Hepatocyte (in vitro differentiated cells): ENCODE measurements around the gene CEP70.

Experiments
- CTCF ChIP-seq: fragments of 200-600 bp; sonication (generic); IDR thresholded peaks from 2 replicates; pipeline ENCODE4 v1.5.1; 2016; ENCODE audit warnings: antibody characterized with exemption, mild to moderate bottlenecking; ENCODE audit not compliant: poor library complexity
- EZH2 ChIP-seq: fragments of 200-600 bp; sonication (generic); IDR thresholded peaks from 2 replicates; pipeline ENCODE4 v1.6.1; 2016; ENCODE audit warnings: antibody characterized with exemption, mild to moderate bottlenecking, borderline replicate concordance

GRCh38 chr3:138469874-138470273, 124.2 kb downstream of the CEP70 start:
- no peak for TF ChIP-seq CTCF
- TF ChIP-seq EZH2, result no peak
